OCI-LY1 (cell line): ENCODE results near the gene LMBR1.
"Not testable (repeated sequence)": the region's sequence is repeated elsewhere in the genome, so short reads cannot be mapped to it uniquely, and the experiment has no call there.

Experiments used
- EZH2 ChIP-seq: fragments of 200-600 bp; sonication (generic), shearing (Covaris generic); IDR thresholded peaks from 2 replicates; pipeline ENCODE4 v1.8.0; 2017; ENCODE audit warnings: borderline replicate concordance, mixed run types, mild to moderate bottlenecking, antibody characterized with exemption, low read length, moderate library complexity, mixed read lengths
- TF ChIP-seq, protein P1 (sequence below): fragments of 200-600 bp; sonication (generic), shearing (Covaris generic); IDR thresholded peaks from 2 replicates; pipeline ENCODE4 v1.5.1; 2017; ENCODE audit warnings: mild to moderate bottlenecking, antibody characterized with exemption, low read length, moderate library complexity, mixed read lengths

DNA sequence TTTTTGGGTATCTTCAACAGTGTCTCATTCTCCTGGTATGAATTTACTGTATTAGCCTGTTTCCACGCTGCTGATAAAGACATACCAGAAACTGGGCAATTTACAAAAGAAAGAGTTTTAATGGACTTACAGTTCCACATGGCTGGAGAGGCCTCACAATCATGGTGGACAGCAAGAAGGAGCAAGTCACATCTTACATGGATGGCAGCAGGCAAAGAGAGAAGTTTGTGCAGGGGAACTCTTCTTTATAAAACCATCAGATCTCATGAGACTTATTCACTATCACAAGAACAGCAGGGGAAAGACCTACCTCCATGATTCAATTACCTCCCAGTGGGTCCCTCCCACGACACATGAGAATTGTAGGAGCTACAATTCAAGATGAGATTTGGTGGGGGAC is 31.0 kb downstream of the LMBR1 start:
- TF ChIP-seq, protein P1, sequence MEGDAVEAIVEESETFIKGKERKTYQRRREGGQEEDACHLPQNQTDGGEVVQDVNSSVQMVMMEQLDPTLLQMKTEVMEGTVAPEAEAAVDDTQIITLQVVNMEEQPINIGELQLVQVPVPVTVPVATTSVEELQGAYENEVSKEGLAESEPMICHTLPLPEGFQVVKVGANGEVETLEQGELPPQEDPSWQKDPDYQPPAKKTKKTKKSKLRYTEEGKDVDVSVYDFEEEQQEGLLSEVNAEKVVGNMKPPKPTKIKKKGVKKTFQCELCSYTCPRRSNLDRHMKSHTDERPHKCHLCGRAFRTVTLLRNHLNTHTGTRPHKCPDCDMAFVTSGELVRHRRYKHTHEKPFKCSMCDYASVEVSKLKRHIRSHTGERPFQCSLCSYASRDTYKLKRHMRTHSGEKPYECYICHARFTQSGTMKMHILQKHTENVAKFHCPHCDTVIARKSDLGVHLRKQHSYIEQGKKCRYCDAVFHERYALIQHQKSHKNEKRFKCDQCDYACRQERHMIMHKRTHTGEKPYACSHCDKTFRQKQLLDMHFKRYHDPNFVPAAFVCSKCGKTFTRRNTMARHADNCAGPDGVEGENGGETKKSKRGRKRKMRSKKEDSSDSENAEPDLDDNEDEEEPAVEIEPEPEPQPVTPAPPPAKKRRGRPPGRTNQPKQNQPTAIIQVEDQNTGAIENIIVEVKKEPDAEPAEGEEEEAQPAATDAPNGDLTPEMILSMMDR = not testable (repeated sequence)
- TF ChIP-seq EZH2 = not testable (repeated sequence)
